Erythroblast (primary cell): ENCODE measurements around the gene KLHL1.

Experiments
- GATA1 ChIP-seq: IDR thresholded peaks from 2 replicates; pipeline ENCODE4 v1.6.1; 2011; ENCODE audit warnings: low read depth, mild to moderate bottlenecking, control low read depth, low read length, moderate library complexity
- POLR2A ChIP-seq: IDR thresholded peaks from 2 replicates; pipeline ENCODE4 v1.6.1; 2011; ENCODE audit warnings: mild to moderate bottlenecking, low read length

DNA sequence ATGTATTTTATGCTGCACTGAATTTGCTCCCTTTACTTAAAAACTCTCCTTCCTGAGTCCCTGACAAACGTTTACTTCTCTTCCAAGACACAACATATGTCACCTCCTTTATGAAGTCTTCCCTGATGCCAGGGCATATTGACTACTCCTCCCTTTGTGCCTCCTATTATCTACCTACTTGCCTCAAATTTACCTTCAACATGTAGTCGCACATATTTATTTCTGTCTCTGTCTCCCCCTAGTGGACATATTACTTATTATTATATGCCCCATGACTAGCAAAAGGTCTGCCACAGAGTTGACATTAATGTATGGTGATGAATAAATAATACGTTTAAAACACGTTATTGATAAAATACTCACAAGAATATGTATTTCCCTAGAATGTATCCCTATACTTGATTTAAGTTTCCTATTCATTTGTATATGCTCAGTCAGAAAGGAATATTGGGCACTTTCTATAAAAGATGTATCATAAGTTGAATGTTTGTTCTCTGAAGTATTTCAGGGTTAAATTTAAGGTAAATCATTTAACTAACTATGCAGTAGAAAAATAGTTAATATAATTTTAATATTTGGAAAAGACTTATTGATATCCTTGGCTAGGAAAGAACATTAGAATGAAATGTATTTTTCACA, 250.9 kb downstream of the KLHL1 start:
- no peak for TF ChIP-seq POLR2A
- no peak for TF ChIP-seq GATA1
